ENCODE measurements around the gene LTB4R2.

DNA sequence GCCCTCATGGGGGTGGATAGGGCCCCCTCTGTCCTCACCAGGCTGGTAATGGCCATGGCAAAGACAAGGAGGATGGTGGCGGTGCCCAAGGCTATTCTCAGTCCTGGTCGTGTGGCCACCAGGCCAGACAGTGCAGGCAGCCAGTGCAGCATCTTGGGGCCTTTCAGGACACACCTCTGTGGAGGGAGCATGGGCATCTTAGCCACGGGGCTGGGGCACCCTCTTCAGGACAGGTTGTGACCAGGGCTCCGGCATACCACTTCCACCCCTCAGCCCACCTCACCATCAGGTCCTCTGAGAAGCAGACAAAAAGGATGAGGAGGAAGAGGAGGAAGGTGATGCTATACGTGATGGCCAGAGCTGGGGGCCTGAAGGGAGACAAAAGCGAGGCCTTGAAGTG is 14.1 kb downstream of the LTB4R2 start:
- TF ChIP-seq EZH2 (IDR thresholded peaks at IDR 0.05; ENCODE audit: borderline replicate concordance, insufficient read depth, low read depth, low read length, poor library complexity, severe bottlenecking), result no peak
- TF ChIP-seq, protein P1, sequence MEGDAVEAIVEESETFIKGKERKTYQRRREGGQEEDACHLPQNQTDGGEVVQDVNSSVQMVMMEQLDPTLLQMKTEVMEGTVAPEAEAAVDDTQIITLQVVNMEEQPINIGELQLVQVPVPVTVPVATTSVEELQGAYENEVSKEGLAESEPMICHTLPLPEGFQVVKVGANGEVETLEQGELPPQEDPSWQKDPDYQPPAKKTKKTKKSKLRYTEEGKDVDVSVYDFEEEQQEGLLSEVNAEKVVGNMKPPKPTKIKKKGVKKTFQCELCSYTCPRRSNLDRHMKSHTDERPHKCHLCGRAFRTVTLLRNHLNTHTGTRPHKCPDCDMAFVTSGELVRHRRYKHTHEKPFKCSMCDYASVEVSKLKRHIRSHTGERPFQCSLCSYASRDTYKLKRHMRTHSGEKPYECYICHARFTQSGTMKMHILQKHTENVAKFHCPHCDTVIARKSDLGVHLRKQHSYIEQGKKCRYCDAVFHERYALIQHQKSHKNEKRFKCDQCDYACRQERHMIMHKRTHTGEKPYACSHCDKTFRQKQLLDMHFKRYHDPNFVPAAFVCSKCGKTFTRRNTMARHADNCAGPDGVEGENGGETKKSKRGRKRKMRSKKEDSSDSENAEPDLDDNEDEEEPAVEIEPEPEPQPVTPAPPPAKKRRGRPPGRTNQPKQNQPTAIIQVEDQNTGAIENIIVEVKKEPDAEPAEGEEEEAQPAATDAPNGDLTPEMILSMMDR (IDR thresholded peaks at IDR 0.05), result no peak

Measured in B cell (primary cell).